Activated naive CD4-positive, alpha-beta T cell treated with anti-CD3 and anti-CD28 coated beads for 36 hours (primary cell): ENCODE measurements around the gene NEDD4L. TPM values are rescaled to one million over a fixed set of nuclear protein-coding genes. Genes with fewer than 3 reads are reported as not detected.

ENCODE experiments used
- CTCF ChIA-PET: fragments of 350-600 bp; sonication (Branson Sonifier 250); formaldehyde crosslinking; loops from one replicate; lab custom pipeline; 2021; ENCODE audit warnings: antibody characterized with exemption; lab: Charles Lee
- DNase-seq: peaks from one replicate; pipeline ENCODE4 v3.0.0-alpha.2; 2020
- H3K27ac Mint-ChIP-seq: one replicate; pipeline ENCODE4 v1.8.0; 2021; ENCODE audit warnings: mild to moderate bottlenecking, mixed read lengths
- H3K27me3 Mint-ChIP-seq: one replicate; pipeline ENCODE4 v1.8.0; 2021; ENCODE audit warnings: low read depth, mixed read lengths
- H3K36me3 Mint-ChIP-seq: one replicate; pipeline ENCODE4 v1.8.0; 2021; ENCODE audit warnings: low read depth, mixed read lengths
- H3K4me1 Mint-ChIP-seq: one replicate; pipeline ENCODE4 v1.8.0; 2021; ENCODE audit warnings: low read depth, mixed read lengths
- H3K4me3 Mint-ChIP-seq: one replicate; pipeline ENCODE4 v1.8.0; 2021; ENCODE audit warnings: mild to moderate bottlenecking, moderate library complexity, mixed read lengths
- H3K9me3 Mint-ChIP-seq: one replicate; pipeline ENCODE4 v1.8.0; 2021; ENCODE audit warnings: mixed read lengths
- intact Hi-C: fragments of 100-400 bp; cut with micrococcal nuclease; formaldehyde crosslinking; loops from one replicate; pipeline ENCODE4 v1.15.1; 2023
- total RNA-seq, 2 experiments: library from RNA; stranded (reverse); gene quantifications; one replicate each; pipeline ENCODE4 v1.2.3, GENCODE V29; 2021

NEDD4L gene
- total RNA-seq, 2 experiments from 2014 or later: 5.3 to 5.6 TPM

DNA sequence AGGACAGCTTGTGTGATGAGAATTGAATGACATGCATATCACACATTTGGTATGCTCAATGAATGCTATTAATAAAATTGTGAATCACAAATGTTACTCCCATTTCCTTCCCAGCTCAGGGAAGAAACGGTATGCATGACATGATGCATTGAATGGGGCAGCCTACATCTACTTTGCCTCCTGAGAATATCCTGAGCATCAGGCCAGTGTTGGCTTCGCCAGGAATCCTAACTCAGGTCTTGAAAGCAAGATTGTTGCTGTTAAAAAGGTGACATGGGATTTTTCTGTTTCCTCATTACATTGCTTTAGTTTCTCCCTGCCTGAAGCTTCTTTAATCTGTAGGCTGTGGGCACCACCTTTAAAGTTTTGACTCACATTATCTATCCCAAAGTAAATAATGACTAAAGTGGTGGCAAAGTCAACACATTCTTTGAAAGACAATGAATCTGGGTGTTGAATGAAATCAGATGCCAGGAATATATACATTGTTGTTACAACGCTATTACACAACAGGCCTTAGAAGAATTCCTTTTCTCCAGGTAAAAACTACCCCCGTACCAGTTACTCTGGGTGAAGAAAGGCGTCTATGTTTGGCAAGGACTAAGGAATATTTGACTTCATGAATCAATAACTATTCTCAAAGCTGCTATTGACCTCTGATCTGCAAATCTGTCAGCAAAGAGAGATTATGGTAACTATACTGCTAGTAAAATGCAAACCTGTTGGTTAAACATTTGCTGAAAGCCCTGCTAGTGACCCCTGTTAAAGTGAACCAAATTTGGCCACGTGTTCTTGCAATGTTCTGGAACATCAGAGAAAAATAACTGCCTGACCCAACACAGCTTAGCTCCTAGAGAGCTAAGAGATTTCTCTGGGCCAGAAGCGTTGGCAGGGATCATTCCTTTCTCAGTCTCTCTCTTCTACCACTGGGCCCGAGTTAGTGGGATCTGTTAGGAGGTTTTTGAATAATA lies 30.5 kb upstream of the NEDD4L start:
- Mint-ChIP-seq H3K27me3 (no peaks in the 10 kb centered on the region), H3K36me3 (no peaks in the 10 kb centered on the region), H3K4me3 (no peak overlapping the region), H3K4me1 (no peaks in the 10 kb centered on the region), H3K27ac (no peak overlapping the region), H3K9me3 (peaks cover 3% of the 10 kb centered on the region)
- CTCF ChIA-PET: interaction anchor here (0.5 kb wide), 1 partner anchor 945 kb away, joined by 4 read pairs; no protein-coding TSS in a partner anchor
- intact Hi-C loops: no loop called here
- no peak for DNase-seq

DNA sequence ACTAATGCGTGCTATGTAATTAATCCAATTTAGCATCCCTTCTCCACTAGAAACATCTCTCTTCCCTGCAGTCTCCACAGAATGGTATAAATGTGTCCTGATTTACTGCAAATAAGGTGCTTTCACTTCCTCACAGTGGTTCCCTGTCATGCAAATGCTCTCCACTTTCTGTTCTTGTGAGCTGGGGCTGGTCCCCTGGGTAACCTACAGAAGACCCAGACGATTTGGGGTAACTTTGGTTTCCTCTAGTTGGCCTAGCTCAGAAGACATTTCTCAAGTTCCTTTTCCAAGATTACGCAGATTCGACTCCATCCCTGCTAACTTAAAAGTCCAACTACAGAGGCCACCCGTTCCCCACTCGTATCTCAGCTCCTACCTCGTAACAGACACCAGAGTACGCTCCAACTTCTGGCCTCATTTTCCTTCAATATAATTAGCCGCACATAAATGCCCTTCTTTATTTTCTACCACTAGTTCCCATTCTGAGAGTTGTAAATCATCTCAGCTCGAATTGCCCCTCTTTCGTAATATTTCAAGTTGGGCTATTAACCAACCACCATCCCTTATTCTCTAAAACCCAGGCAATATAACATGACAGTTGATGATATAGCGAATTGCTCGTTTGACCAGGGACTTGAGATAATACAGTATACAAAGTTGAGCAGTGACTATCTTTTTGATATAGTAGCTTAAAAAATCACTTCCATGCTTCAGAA lies 28.8 kb upstream of the NEDD4L start:
- H3K9me3 Mint-ChIP-seq: peaks cover 3% of the 10 kb centered on the region
- H3K36me3 Mint-ChIP-seq: no peaks in the 10 kb centered on the region
- H3K27me3 Mint-ChIP-seq: no peaks in the 10 kb centered on the region
- intact Hi-C loops: no loop called here
- H3K27ac Mint-ChIP-seq: no peak overlapping the region
- DNase-seq: no peak
- CTCF ChIA-PET: interaction anchor here (0.8 to 0.9 kb wide), 2 partner anchors 133 to 385 kb away, joined by 3 to 4 read pairs; no protein-coding TSS in a partner anchor
- H3K4me3 Mint-ChIP-seq: no peak overlapping the region
- no peaks in the 10 kb centered on the region for H3K4me1 Mint-ChIP-seq

DNA sequence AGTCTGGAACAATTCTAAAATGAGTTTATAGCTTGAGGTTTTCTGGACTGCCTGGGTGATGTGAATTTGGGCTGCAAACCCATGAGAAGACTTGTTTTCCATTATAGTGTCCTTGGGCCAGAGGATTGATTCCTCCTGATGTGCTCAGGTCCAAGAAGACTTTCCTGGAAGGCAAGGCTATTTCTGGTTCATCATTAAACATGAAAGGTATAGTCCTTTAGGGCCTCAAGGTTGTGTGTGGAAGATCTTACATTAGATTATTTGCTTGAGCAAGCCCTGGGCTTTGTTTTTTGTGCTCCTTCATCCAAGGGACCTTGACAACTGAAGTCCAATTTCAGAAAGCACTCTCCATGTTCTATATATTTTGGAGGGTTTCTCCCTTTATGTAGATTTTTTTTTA lies 26.8 kb upstream of the NEDD4L start:
- Mint-ChIP-seq H3K4me1 (no peaks in the 10 kb centered on the region), H3K4me3 (no peak overlapping the region), H3K27me3 (no peaks in the 10 kb centered on the region), H3K9me3 (peaks cover 3% of the 10 kb centered on the region), H3K36me3 (no peaks in the 10 kb centered on the region), H3K27ac (no peak overlapping the region)
- CTCF ChIA-PET: no interaction called here
- intact Hi-C loops: no loop called here
- no peak for DNase-seq

DNA sequence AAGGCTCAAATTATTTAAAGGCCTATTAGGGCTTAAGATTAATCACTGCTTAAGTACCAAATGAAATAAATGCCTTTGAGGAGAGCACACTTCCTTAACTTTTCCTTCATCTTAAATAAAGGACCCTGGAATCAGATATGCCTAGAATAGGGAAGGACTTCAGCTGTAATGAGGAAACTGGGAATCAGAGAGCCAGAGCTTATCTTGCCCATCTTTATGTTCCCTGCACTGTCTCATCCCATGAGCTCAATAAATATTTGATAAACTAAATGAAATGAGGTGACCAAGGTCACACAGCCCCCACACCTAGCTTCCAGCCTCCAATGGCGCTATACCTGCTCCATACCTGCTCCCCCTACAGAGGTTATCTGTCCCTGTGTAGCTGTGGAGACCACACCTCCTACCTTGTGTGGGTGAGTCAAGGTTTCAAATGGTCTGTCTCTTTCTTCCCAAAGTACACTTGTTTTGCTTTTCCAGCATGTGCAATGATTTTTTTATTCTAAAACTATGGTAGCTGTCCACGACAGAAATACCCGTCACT lies 23.4 kb upstream of the NEDD4L start:
- intact Hi-C loops: no loop called here
- no peak overlapping the region for H3K4me3 Mint-ChIP-seq
- no peak for DNase-seq
- no peaks in the 10 kb centered on the region for H3K36me3 Mint-ChIP-seq
- no peaks in the 10 kb centered on the region for H3K4me1 Mint-ChIP-seq
- no peaks in the 10 kb centered on the region for H3K27me3 Mint-ChIP-seq
- peaks cover 3% of the 10 kb centered on the region for H3K9me3 Mint-ChIP-seq
- CTCF ChIA-PET: no interaction called here
- no peak overlapping the region for H3K27ac Mint-ChIP-seq

DNA sequence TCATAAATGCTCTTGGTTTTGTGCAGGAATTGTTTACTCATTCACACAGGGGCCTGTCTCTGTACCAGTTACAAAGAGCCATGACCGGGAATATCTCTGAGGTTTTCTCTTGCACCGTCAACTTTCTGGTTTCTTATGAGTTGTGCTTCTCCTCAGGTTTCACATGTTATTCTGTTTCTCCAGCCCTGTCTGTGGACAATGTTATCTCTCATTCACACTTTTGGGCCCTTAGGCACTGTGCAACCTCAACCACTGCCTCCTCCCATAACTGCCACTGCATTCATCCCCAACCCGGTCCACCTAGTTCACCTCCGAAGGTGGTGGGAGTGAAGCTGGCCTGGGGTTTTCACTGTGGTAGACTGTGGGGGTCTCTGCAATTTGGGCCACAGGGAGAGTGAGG lies 22.5 kb upstream of the NEDD4L start:
- Mint-ChIP-seq H3K27ac (no peak overlapping the region), H3K4me1 (no peaks in the 10 kb centered on the region), H3K36me3 (no peaks in the 10 kb centered on the region), H3K4me3 (no peak overlapping the region), H3K9me3 (no peaks in the 10 kb centered on the region), H3K27me3 (no peaks in the 10 kb centered on the region)
- CTCF ChIA-PET: no interaction called here
- intact Hi-C loops: no loop called here
- DNase-seq: no peak

DNA sequence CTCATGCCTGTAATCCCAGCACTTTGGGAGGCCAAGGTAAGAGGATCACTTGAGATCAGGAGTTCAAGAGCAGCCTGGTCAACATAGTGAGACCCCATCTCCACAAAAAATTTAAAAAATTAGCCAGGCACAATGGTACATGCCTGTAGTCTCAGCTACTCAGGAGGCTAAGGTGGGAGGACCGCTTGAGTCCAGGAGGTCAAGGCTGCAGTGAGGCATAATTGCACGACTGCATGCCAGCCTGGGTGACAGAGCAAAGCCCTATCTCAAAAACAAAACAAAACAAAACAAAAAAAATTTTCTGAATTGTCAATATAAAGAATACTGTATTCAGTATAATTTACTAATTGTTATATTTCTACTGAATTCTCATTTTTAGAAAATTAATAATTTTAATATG lies 20.9 kb upstream of the NEDD4L start:
- H3K27ac Mint-ChIP-seq: no peak overlapping the region
- no peaks in the 10 kb centered on the region for H3K36me3 Mint-ChIP-seq
- H3K9me3 Mint-ChIP-seq: no peaks in the 10 kb centered on the region
- no peak overlapping the region for H3K4me3 Mint-ChIP-seq
- no peak for DNase-seq
- CTCF ChIA-PET: interaction anchor here (0.7 to 1.2 kb wide), 2 partner anchors 99 to 1017 kb away, joined by 3 read pairs; no protein-coding TSS in a partner anchor
- H3K4me1 Mint-ChIP-seq: no peaks in the 10 kb centered on the region
- no peaks in the 10 kb centered on the region for H3K27me3 Mint-ChIP-seq
- intact Hi-C loops: no loop called here

DNA sequence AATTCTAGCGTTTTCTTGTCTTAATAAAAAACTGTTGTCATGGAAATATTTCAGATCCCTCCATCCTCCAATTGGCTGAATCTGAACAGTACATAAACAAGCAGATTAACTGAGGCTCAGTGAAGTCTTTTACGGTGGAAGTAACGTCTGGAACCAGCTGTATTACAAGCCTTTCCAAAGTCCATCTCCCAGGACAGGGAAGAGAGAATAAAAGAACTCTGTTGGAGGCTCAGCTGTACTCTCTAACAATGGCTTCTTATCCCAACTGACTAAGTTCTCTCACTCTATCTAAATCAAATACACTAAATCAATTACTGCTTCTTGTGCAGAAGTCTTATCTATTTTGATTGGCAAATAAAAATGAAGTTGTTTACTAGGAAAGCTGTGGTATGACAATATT lies 19.9 kb upstream of the NEDD4L start:
- no peak overlapping the region for H3K4me3 Mint-ChIP-seq
- no peaks in the 10 kb centered on the region for H3K36me3 Mint-ChIP-seq
- CTCF ChIA-PET: interaction anchor here (0.7 to 1.2 kb wide), 2 partner anchors 98 to 151 kb away, joined by 3 read pairs; no protein-coding TSS in a partner anchor
- no peaks in the 10 kb centered on the region for H3K27me3 Mint-ChIP-seq
- no peaks in the 10 kb centered on the region for H3K9me3 Mint-ChIP-seq
- no peak for DNase-seq
- intact Hi-C loops: no loop called here
- no peaks in the 10 kb centered on the region for H3K4me1 Mint-ChIP-seq
- no peak overlapping the region for H3K27ac Mint-ChIP-seq

DNA sequence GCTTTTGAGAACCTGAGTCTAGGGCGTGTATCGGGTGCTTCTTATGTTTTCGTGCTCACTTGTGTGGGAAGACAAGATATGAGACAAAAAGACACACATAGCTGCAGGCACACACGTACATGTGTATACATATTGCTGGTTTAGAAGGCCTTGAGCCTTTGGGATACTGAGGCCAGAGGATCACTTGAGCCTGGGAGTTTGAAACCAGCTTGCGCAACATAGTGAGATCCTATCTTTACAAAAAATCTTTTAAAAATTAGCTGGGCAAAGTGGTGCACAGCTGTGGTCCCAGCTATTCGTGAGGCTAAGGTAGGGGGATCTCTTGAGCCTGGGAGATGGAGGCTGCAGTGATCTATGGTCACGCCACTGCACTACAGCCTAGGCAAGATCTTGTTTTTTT lies 18.8 kb upstream of the NEDD4L start:
- intact Hi-C loops: no loop called here
- CTCF ChIA-PET: interaction anchor here (0.5 to 1.6 kb wide), 2 partner anchors 18 to 923 kb away, joined by 5 read pairs; partner anchors contain the start of gene NEDD4L
- no peaks in the 10 kb centered on the region for H3K9me3 Mint-ChIP-seq
- no peak overlapping the region for H3K4me3 Mint-ChIP-seq
- DNase-seq: no peak
- H3K4me1 Mint-ChIP-seq: no peaks in the 10 kb centered on the region
- H3K36me3 Mint-ChIP-seq: no peaks in the 10 kb centered on the region
- no peak overlapping the region for H3K27ac Mint-ChIP-seq
- no peaks in the 10 kb centered on the region for H3K27me3 Mint-ChIP-seq

DNA sequence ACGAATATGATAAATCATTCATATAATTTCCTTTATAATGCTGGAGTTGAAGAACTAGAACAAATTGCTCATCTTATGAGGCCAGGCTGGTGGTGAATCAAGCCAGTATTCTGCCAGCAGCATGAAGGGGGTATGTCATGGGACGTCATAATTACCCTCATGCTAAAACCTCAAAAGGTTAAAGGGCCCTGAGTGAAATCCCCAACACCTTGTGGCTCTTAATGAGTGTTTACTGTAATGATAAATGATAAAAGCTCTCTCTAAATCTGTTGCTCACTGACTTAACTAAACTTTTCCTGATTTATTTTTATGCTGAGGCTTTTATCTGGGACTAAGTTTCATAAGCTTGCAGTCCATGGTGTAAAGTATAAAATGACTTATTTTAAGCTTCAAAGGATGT lies 18.3 kb upstream of the NEDD4L start:
- Mint-ChIP-seq H3K36me3 (no peaks in the 10 kb centered on the region), H3K4me3 (no peak overlapping the region)
- CTCF ChIA-PET: interaction anchor here (0.5 to 1.6 kb wide), 2 partner anchors 18 to 922 kb away, joined by 5 read pairs; partner anchors contain the start of gene NEDD4L

DNA sequence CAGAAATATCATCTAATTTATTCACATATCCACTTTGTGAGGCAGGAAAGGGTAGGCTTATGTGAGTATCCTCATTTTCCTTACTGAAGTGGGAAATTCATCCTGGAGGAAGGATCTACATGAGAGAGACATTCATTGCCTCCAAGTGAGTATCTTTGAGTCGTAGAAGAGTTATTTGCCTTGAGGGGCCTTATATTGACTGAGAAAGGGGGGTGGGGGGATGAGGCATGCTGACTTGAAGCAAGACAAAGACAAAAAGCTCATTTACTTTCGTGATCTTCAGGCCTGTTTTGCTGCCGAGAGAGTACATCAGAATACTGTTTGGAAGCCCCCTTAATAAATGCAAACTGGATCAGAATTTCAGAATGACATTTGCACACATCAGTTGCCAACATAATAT lies 17.6 kb upstream of the NEDD4L start:
- DNase-seq: no peak
- intact Hi-C loops: no loop called here
- Mint-ChIP-seq H3K27ac (no peak overlapping the region), H3K4me3 (no peak overlapping the region), H3K27me3 (no peaks in the 10 kb centered on the region), H3K9me3 (no peaks in the 10 kb centered on the region), H3K4me1 (no peaks in the 10 kb centered on the region), H3K36me3 (no peaks in the 10 kb centered on the region)
- CTCF ChIA-PET: interaction anchor here (1.6 kb wide), 1 partner anchor 17 kb away, joined by 5 read pairs; the partner anchor contains the start of gene NEDD4L

More for the DNA sequence above, 18.3 kb upstream of the NEDD4L start:
- no peaks in the 10 kb centered on the region for H3K27me3 Mint-ChIP-seq
- no peaks in the 10 kb centered on the region for H3K4me1 Mint-ChIP-seq
- intact Hi-C loops: no loop called here
- no peaks in the 10 kb centered on the region for H3K9me3 Mint-ChIP-seq
- no peak overlapping the region for H3K27ac Mint-ChIP-seq
- DNase-seq: no peak

DNA sequence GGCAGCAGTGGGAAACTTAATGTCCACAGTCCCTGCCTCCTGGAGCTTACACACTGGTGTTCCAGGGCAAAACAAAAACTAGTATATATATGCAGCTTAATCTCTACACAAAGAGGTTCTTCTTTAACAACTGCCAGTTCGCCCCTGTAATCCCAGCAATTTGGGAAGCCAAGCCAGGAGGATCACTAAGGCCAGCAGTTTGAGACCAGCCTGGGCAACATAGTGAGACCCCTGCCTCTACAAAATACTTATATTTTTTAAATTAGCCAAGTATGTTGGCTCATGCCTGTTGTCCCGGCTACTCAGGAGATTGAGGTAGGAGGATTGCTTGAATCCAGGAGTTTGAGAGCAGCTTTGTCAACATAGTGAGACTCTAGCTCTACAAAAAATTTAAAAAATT lies 17.2 kb upstream of the NEDD4L start:
- Mint-ChIP-seq H3K9me3 (no peaks in the 10 kb centered on the region), H3K4me1 (no peaks in the 10 kb centered on the region), H3K27ac (no peak overlapping the region), H3K27me3 (no peaks in the 10 kb centered on the region), H3K4me3 (no peak overlapping the region), H3K36me3 (no peaks in the 10 kb centered on the region)
- CTCF ChIA-PET: interaction anchor here (1.0 kb wide), 1 partner anchor 10 kb away, joined by 3 read pairs; no protein-coding TSS in a partner anchor
- DNase-seq: no peak
- intact Hi-C loops: no loop called here

DNA sequence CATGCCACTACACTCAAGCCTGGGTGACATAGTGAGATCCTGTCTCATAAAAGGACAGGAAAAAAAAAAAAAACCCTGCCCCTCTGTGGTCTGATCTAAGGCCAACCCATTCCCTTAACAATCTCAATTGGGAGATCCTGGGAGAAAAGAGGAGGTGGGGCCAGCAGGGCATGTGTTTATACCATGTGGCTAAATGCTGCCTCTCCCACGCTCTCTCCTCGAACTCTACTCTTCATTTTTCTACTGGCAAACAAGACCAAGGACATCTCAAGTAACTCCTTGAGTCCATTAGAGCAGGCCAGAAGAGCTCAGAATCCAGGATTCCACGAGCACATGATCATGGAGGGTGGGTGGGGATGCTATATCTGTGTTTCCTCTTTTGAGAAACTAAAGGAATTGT lies 16.7 kb upstream of the NEDD4L start:
- no peaks in the 10 kb centered on the region for H3K36me3 Mint-ChIP-seq
- no peaks in the 10 kb centered on the region for H3K27me3 Mint-ChIP-seq
- intact Hi-C loops: no loop called here
- no peaks in the 10 kb centered on the region for H3K9me3 Mint-ChIP-seq
- H3K4me3 Mint-ChIP-seq: no peak overlapping the region
- H3K27ac Mint-ChIP-seq: no peak overlapping the region
- DNase-seq: no peak
- no peaks in the 10 kb centered on the region for H3K4me1 Mint-ChIP-seq
- CTCF ChIA-PET: interaction anchor here (1.0 kb wide), 1 partner anchor 9 kb away, joined by 3 read pairs; no protein-coding TSS in a partner anchor
